Activated naive CD4-positive, alpha-beta T cell treated with anti-CD3 and anti-CD28 coated beads for 36 hours (primary cell): ENCODE data around the gene PLAGL2. TPM values are rescaled to one million over a fixed set of nuclear protein-coding genes. Genes with fewer than 3 reads are reported as not detected.
"Not testable (repeated sequence)": the region's sequence is repeated elsewhere in the genome, so short reads cannot be mapped to it uniquely, and the experiment has no call there.

Experiments
- CTCF ChIA-PET: fragments of 350-600 bp; sonication (Branson Sonifier 250); formaldehyde crosslinking; loops from one replicate; lab custom pipeline; 2021; ENCODE audit warnings: antibody characterized with exemption; lab: Charles Lee
- DNase-seq: peaks from one replicate; pipeline ENCODE4 v3.0.0-alpha.2; 2020
- H3K27ac Mint-ChIP-seq: one replicate; pipeline ENCODE4 v1.8.0; 2021; ENCODE audit warnings: mild to moderate bottlenecking, mixed read lengths
- H3K27me3 Mint-ChIP-seq: one replicate; pipeline ENCODE4 v1.8.0; 2021; ENCODE audit warnings: low read depth, mixed read lengths
- H3K36me3 Mint-ChIP-seq: one replicate; pipeline ENCODE4 v1.8.0; 2021; ENCODE audit warnings: low read depth, mixed read lengths
- H3K4me1 Mint-ChIP-seq: one replicate; pipeline ENCODE4 v1.8.0; 2021; ENCODE audit warnings: low read depth, mixed read lengths
- H3K4me3 Mint-ChIP-seq: one replicate; pipeline ENCODE4 v1.8.0; 2021; ENCODE audit warnings: mild to moderate bottlenecking, moderate library complexity, mixed read lengths
- H3K9me3 Mint-ChIP-seq: one replicate; pipeline ENCODE4 v1.8.0; 2021; ENCODE audit warnings: mixed read lengths
- intact Hi-C: fragments of 100-400 bp; cut with micrococcal nuclease; formaldehyde crosslinking; loops from one replicate; pipeline ENCODE4 v1.15.1; 2023
- total RNA-seq, 2 experiments: library from RNA; stranded (reverse); gene quantifications; one replicate each; pipeline ENCODE4 v1.2.3, GENCODE V29; 2021

The PLAGL2 gene
- total RNA-seq, 2 experiments from 2014 or later = 63.3 to 64.9 TPM

DNA sequence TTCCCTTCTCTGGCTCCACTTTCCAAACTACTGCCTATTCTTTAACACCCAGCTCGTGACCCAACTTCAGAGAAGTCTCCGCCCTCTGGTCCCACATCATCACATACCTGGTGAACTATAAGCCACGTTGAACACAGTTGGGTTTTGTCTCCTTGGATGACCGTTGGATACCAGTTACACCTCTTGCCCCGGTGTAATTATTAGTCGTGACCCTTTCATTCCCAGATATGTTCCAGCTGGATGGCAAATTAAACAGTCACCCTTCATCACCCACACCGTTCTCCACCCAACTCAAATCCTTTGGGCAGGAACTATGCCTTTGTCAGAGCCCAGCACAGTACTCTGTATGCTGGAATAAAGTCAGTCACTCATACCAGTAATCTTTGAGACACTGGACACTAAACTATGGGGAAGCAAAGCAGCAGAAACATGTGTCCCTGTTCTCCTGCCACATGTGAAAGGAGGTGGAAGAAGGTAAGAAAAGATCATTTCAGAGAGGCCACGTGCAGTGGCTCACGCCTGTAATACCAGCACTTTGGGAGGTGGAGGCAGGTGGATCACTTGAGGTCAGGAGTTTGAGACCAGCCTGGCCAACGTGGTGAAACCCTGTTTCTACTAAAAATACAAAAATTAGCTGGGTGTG, 22.5 kb downstream of the PLAGL2 start:
- peaks cover 9% of the 10 kb centered on the region for H3K4me1 Mint-ChIP-seq
- no peaks in the 10 kb centered on the region for H3K9me3 Mint-ChIP-seq
- no peak for DNase-seq
- CTCF ChIA-PET = no interaction called here
- H3K4me3 Mint-ChIP-seq = no peak overlapping the region
- no peak overlapping the region for H3K27ac Mint-ChIP-seq
- no peaks in the 10 kb centered on the region for H3K27me3 Mint-ChIP-seq
- intact Hi-C loops = no loop called here
- no peaks in the 10 kb centered on the region for H3K36me3 Mint-ChIP-seq

DNA sequence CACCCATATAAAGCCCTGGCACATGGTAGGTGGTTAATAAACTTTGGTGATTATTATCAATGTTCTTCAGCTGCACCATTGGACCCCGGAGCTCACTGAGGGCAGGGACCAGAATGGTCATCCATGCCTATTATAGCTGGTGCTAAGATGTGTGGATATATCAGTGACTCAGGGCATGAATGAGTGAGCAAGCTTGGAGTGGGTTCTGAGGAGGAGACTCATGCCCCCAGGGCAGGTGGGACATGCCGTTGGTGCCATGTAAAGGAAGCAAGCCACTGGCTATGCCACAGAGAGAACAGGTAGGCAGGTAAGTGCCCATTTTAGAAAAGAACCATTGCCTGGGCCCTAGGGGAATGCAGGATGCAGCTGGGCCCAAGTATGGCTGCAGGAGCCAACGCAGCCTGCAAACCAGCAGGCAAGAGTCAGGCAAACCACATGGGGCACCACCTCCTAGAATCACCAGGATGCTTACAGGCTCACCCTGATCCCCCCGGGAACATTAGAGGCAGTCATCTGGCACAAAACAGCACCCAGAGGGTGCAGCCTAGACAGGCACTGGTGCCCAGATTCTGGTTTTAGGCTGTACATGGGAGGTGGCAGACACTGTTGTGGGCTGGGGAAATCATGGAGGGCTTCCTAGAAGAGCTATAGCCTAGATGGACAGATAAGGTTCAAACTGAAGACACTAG, 23.5 kb downstream of the PLAGL2 start:
- intact Hi-C loops = no loop called here
- Mint-ChIP-seq H3K36me3 (no peaks in the 10 kb centered on the region), H3K9me3 (no peaks in the 10 kb centered on the region), H3K27me3 (no peaks in the 10 kb centered on the region), H3K4me3 (no peak overlapping the region), H3K4me1 (peaks cover 3% of the 10 kb centered on the region), H3K27ac (no peak overlapping the region)
- CTCF ChIA-PET = no interaction called here
- DNase-seq = no peak

DNA sequence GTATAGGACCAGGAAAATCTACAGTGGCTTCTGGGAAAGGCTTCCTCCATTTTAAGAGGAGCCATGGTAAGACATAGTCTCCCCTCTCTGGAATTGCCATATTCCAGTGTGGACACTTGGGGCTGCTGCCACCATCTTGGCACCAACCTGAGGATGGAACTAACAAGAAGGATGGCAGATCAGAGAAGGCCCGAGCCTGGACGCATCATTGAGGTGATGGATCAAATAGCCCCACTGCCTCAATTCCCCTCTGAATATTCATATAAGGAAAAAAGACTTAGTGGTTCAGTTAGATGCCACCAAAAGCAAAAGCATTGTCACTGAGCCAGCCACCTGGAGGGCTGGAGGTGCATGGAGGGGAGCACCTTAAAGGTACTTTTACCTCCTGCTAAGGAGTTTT, 25.9 kb downstream of the PLAGL2 start:
- Mint-ChIP-seq H3K27ac (no peak overlapping the region), H3K4me1 (no peaks in the 10 kb centered on the region), H3K27me3 (no peaks in the 10 kb centered on the region), H3K4me3 (no peak overlapping the region), H3K9me3 (no peaks in the 10 kb centered on the region), H3K36me3 (no peaks in the 10 kb centered on the region)
- no peak for DNase-seq
- intact Hi-C loops = no loop called here
- CTCF ChIA-PET = no interaction called here

DNA sequence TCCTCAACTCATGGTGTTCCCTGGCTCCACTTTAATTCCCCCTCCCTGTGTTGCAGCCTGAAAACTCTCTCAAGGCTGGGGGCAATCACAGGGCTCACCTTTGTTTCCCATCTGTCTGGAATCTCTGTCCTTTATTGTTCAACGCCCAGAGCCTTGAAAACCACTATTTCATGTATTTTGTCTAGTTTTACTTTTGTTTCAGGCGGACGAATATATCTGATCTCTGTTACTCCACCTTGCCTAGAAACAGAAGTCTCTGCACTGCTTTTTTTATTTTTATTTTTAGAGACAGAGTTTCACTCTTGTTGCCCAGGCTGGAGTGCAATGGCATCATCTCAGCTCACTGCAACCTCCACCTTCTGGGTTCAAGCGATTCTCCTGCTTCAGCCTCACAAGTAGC, 27.6 kb downstream of the PLAGL2 start:
- Mint-ChIP-seq H3K27me3 (no peaks in the 10 kb centered on the region), H3K36me3 (no peaks in the 10 kb centered on the region), H3K27ac (no peak overlapping the region), H3K4me3 (no peak overlapping the region), H3K4me1 (no peaks in the 10 kb centered on the region), H3K9me3 (no peaks in the 10 kb centered on the region)
- CTCF ChIA-PET = no interaction called here
- DNase-seq = no peak
- intact Hi-C loops = no loop called here

DNA sequence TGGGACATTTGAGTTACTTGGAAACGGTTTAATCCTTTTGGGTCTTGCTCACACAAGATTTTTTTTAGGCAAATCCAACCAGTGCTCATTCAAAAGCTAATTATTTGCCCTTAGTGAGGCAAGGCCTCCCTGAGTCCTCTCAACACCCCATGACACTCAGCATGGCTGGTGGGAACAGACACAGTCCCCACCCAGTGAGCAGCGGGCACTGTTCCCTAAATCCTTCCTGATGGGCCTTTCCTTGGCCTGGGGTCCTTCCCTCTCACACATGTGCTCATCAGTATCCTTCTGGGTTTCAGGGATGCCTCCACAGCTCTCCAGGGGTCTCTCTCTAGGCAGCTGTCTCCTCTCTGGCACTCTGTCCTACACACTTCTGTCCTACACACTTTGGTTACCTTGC, 28.0 kb downstream of the PLAGL2 start:
- CTCF ChIA-PET = interaction anchor here (0.6 kb wide), 1 partner anchor 61 kb away, joined by 3 read pairs; no protein-coding TSS in a partner anchor
- intact Hi-C loops = no loop called here
- Mint-ChIP-seq H3K36me3 (no peaks in the 10 kb centered on the region), H3K27me3 (no peaks in the 10 kb centered on the region), H3K4me1 (no peaks in the 10 kb centered on the region), H3K9me3 (no peaks in the 10 kb centered on the region), H3K4me3 (no peak overlapping the region), H3K27ac (no peak overlapping the region)
- no peak for DNase-seq

DNA sequence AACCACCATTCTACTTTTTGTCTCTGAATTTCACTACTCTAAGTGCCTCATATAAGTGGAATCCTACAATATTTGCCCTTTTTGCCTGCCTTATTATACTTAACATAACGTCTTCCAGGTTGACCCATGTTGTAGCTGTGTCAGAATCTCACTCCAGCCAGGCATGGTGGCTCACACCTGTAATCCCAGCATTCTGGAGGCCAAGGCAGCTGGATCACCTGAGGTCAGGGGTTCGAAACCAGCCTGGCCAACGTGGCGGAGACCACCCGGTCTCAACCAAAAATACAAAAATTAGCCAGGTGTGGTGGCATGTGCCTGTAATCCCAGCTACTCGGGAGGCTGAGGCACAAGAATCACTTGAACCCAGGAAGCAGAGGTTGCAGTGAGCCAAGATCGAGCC, 29.8 kb downstream of the PLAGL2 start:
- DNase-seq, H3K4me3 Mint-ChIP-seq, H3K36me3 Mint-ChIP-seq, H3K4me1 Mint-ChIP-seq, intact Hi-C loops, H3K27me3 Mint-ChIP-seq, H3K27ac Mint-ChIP-seq, CTCF ChIA-PET, H3K9me3 Mint-ChIP-seq: not testable (repeated sequence)

DNA sequence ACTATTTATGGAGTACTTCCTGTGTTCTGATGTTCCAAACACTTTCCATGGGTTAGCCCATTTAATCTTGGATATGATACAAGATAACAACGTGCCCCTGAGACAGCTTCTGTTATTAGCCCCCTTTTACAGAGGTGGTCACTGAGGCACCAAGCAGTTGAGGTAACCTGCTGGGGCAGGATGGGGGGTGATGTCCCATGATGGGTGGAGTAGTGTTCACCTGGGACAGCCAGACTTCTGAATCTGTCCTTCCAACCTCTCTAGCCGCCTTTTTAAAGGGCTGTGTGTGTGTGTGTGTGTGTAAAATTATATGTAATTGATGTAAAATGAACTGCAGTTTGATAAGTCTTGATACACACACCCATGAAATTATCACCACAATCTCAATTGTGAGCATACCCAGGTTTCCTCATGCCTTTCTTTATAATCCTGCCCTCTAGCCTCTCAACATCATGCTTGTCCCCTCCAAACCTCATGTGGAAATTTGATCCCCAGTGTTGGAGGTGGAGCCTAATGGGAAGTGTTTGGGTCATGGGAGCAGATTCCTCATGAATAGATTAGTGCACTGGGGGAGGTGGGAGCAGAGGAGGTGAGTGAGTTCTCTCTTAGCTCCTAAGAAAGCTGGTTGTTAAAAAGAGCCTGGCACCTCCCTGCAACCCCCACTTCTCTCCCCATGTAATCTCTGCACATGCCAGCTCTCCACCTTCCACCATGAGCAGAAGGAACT, 39.2 kb downstream of the PLAGL2 start:
- Mint-ChIP-seq H3K27me3 (no peaks in the 10 kb centered on the region), H3K36me3 (peaks cover 17% of the 10 kb centered on the region), H3K4me1 (no peaks in the 10 kb centered on the region), H3K4me3 (no peak overlapping the region), H3K9me3 (no peaks in the 10 kb centered on the region), H3K27ac (no peak overlapping the region)
- intact Hi-C loops = no loop called here
- CTCF ChIA-PET = no interaction called here
- no peak for DNase-seq

DNA sequence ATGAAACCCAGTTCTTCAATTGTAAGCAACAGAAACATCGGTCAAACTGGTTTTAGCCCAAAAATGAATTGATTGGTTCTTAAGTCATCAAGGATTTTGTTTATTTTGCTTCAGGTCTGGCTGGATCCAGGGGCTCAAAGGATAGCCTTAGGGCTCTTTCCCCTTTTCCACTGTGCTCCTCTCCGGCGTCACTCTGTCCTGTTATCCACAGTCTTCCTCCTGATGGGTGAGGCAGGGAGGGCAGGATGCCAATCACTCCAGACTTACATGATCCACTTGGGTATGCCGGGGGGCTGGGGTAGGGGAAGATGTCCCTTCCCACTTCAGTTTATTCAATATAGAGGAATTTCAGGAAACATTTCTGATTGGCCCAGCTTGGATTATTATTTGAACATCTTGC, 40.0 kb downstream of the PLAGL2 start:
- Mint-ChIP-seq H3K27ac (no peak overlapping the region), H3K9me3 (no peaks in the 10 kb centered on the region), H3K4me1 (no peaks in the 10 kb centered on the region), H3K4me3 (no peak overlapping the region), H3K36me3 (peaks cover 19% of the 10 kb centered on the region), H3K27me3 (no peaks in the 10 kb centered on the region)
- no peak for DNase-seq
- intact Hi-C loops = no loop called here
- CTCF ChIA-PET = no interaction called here

DNA sequence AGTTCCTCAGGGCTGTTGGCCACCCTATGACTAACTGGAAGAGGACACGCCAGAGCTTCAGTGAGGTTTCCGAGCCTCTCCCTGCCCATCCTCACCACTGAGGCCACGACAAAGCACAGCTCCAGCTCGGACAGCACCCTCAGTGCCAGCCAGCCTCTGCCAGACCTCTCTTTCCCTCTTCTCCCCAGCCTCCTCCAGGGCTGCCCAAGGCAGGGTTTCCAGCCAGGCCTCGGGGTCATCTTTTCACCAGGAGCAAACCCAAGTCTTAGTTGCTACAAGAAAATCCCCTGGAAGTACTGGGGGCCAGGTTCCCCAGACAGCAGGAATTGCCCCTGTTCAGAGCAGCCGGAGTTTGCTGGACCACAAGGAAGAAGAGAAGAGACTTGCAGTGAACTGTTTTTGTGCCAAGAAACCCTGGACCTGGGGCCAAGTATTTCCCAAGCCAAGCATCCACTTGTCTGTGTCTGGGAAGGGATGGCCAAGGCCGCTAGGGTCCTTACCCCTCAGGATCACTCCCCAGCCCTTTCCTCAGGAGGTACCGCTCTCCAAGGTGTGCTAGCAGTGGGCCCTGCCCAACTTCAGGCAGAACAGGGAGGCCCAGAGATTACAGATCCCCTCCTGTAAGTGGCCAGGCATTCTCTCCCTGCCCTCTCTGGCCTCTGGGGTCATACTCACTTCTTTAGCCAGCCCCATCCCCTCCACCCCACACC, 41.6 kb downstream of the PLAGL2 start:
- no peaks in the 10 kb centered on the region for H3K4me1 Mint-ChIP-seq
- H3K36me3 Mint-ChIP-seq = peaks cover 32% of the 10 kb centered on the region
- DNase-seq = no peak
- H3K9me3 Mint-ChIP-seq = no peaks in the 10 kb centered on the region
- no peak overlapping the region for H3K4me3 Mint-ChIP-seq
- H3K27ac Mint-ChIP-seq = no peak overlapping the region
- CTCF ChIA-PET = interaction anchor here (0.6 to 1.1 kb wide), 2 partner anchors 58 to 74 kb away, joined by 3 read pairs; no protein-coding TSS in a partner anchor
- no peaks in the 10 kb centered on the region for H3K27me3 Mint-ChIP-seq
- intact Hi-C loops = no loop called here

DNA sequence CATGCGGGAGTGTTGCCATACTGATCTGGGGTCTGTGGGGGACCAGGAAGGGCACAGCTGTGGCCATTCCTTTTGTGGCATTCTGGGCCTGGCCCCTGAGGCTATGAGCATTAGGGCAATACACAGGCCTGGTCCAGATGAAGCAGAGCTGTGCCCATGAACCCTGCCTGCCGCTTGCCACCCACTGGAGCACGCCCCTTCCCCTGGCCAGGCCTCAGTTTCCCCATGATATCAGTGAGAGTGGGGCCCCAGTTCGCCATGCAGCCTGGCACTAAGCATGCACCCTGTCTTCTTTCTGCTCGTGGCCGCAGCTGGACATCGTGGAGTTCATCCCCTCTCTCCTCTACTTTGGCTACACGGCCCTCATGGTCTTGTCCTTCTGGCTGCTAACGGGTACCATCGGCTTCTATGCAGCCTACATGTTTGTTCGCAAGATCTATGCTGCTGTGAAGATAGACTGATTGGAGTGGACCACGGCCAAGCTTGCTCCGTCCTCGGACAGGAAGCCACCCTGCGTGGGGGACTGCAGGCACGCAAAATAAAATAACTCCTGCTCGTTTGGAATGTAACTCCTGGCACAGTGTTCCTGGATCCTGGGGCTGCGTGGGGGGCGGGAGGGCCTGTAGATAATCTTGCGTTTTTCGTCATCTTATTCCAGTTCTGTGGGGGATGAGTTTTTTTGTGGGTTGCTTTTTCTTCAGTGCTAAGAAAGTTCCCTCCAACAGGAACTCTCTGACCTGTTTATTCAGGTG, 42.4 kb downstream of the PLAGL2 start:
- Mint-ChIP-seq H3K27me3 (no peaks in the 10 kb centered on the region), H3K4me1 (no peaks in the 10 kb centered on the region), H3K9me3 (no peaks in the 10 kb centered on the region), H3K27ac (no peak overlapping the region), H3K36me3 (peaks cover 34% of the 10 kb centered on the region), H3K4me3 (no peak overlapping the region)
- CTCF ChIA-PET = interaction anchor here (0.6 kb wide), 1 partner anchor 73 kb away, joined by 3 read pairs; no protein-coding TSS in a partner anchor
- intact Hi-C loops = no loop called here
- no peak for DNase-seq

DNA sequence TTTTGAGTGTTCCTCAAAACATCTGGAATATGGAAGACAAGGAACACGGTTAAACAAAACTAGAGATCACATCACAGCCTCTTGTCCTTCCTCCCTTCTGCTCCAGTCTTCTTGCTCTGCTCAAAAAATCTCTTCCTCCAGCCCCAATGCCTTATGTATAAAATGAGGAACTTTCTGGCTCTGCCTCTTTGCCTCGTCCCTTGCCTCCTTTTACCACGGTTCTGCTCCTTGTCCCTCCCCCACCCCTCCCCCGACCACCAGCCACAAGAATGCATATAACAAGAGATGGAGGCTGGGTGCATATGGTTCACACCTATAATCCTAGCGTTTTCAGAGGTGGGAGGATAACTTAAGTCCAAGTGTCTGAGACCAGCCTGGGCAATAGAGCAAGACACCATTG, 43.6 kb downstream of the PLAGL2 start:
- Mint-ChIP-seq H3K27ac (peak overlapping the region; percentile 28), H3K36me3 (peaks cover 36% of the 10 kb centered on the region), H3K4me3 (no peak overlapping the region), H3K4me1 (peaks cover 2% of the 10 kb centered on the region), H3K27me3 (no peaks in the 10 kb centered on the region), H3K9me3 (no peaks in the 10 kb centered on the region)
- CTCF ChIA-PET = no interaction called here
- no peak for DNase-seq
- intact Hi-C loops = no loop called here

DNA sequence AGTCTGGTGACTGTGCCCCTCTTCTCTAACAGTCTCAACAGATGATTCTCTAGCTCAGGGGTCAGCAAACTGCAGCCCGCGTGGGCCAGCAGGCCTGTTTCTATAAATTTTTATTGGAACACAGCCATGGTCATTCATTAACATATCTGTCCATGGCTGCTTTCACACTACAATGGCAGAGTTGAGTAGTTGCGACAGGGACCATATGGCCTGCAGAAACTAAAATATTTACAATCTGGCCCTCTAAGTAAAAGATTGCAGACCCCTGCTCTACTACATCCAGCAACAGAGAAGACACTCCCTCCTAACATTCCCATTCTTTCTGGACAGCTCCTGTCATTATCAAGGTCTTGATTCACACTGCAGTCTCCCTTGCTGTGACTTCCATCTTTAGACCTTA, 45.2 kb downstream of the PLAGL2 start:
- CTCF ChIA-PET = no interaction called here
- intact Hi-C loops = no loop called here
- H3K36me3 Mint-ChIP-seq = peaks cover 48% of the 10 kb centered on the region
- H3K4me1 Mint-ChIP-seq = peaks cover 4% of the 10 kb centered on the region
- no peak overlapping the region for H3K27ac Mint-ChIP-seq
- DNase-seq = no peak
- H3K27me3 Mint-ChIP-seq = no peaks in the 10 kb centered on the region
- H3K4me3 Mint-ChIP-seq = no peak overlapping the region
- no peaks in the 10 kb centered on the region for H3K9me3 Mint-ChIP-seq
